GM12878 (cell line): Measurements from ENCODE around the gene PADI3. TPM values are rescaled to one million over a fixed set of nuclear protein-coding genes. Genes with fewer than 3 reads are reported as not detected.

Experiments used
- CTCF ChIP-seq, 3 experiments: IDR thresholded peaks in 2 of 3; conservative IDR thresholded peaks in 1 of 3; 2 replicates each; pipeline ENCODE4 v1.5.1; 2011; ENCODE audit warnings: low read depth in 3 of 3, low read length in 3 of 3, mild to moderate bottlenecking in 3 of 3, control low read depth in 2 of 3, moderate library complexity in 2 of 3, inconsistent platforms in 1 of 3, mixed read lengths in 1 of 3; ENCODE audit not compliant: control insufficient read depth in 2 of 3, insufficient read depth in 1 of 3; ENCODE audit errors: extremely low read depth in 1 of 3
- MEF2A ChIP-seq: IDR thresholded peaks from 2 replicates; pipeline ENCODE4 v1.6.1; 2011; ENCODE audit warnings: low read depth, mild to moderate bottlenecking, low read length, moderate library complexity; ENCODE audit not compliant: insufficient read depth
- MXI1 ChIP-seq: fragments of 150-350 bp; IDR thresholded peaks from 2 replicates; pipeline ENCODE4 v1.6.1; 2011; ENCODE audit warnings: low read depth, mild to moderate bottlenecking, inconsistent platforms, low read length, improper control_type of control experiment
- NR2F1 ChIP-seq: fragments of 450-650 bp; conservative IDR thresholded peaks from 2 replicates; pipeline ENCODE4 v1.6.1; 2017; ENCODE audit warnings: mild to moderate bottlenecking
- ZNF217 ChIP-seq: fragments of 450-650 bp; IDR thresholded peaks from 2 replicates; pipeline ENCODE4 v1.6.1; 2017; ENCODE audit warnings: antibody characterized with exemption, mild to moderate bottlenecking
- ZNF592 ChIP-seq: fragments of 450-650 bp; IDR thresholded peaks from 2 replicates; pipeline ENCODE4 v1.6.1; 2017; ENCODE audit warnings: mild to moderate bottlenecking, moderate library complexity
- polyA plus RNA-seq, 11 experiments: library from polyadenylated mRNA; depleted of rRNA in 4 of 11; unstranded in 6 of 11; stranded (reverse) in 5 of 11; fragments of >200 nt; fragmentation: Nextera tagmentation in 4 of 11; fragmentation: Illumina TruSeq in 1 of 11; extraction: Ambion mirVana in 4 of 11; extraction: Trizol in 1 of 11; gene quantifications; 1 replicate in 1 of 11; 2 replicates in 10 of 11; pipeline versions ENCODE4 v1.2.1 to v1.2.3, GENCODE V29; 2011 to 2016; ENCODE audit warnings: inconsistent platforms in 2 of 11, missing spikeins in 2 of 11, low read depth in 1 of 11
- total RNA-seq, 4 experiments: library from RNA; depleted of rRNA in 3 of 4; stranded (reverse); fragments of >200 nt in 3 of 4; fragmentation: Illumina TruSeq in 1 of 4; extraction: Trizol in 1 of 4; gene quantifications; 2 replicates each; pipeline versions ENCODE4 v1.2.1 to v1.2.3, GENCODE V29; 2013 to 2021

The PADI3 gene
- total and polyA plus RNA-seq, 10 of the 15 experiments (the other 5 are each of a cell fraction or from before 2014, with no cell fraction given), result 0.01 TPM; not detected in 9

- TF ChIP-seq CTCF (IDR thresholded peaks at IDR 0.05 in 2 of 3, conservative IDR thresholded peaks at IDR 0.05 in 1 of 3; ENCODE audit: control insufficient read depth in 2 of 3, extremely low read depth in 1 of 3, insufficient read depth in 1 of 3, low read depth in 3 of 3, low read length in 3 of 3), result no peak
- TF ChIP-seq MEF2A, result no peak
- no peak for TF ChIP-seq MXI1
- TF ChIP-seq ZNF592, result no peak
- TF ChIP-seq NR2F1, result no peak
- no peak for TF ChIP-seq ZNF217
Observed at GRCh38 chr1:17229379-17229778, 19.5 kb upstream of the PADI3 start (continued).
